Measurements from ENCODE around the gene RFX8.
A peak's percentile ranks its signal among the peaks of the same experiment; 100 is the strongest.

The RFX8 gene

GRCh38 chr2:101388232-101388631 lies 86.7 kb downstream of the RFX8 start:
- TF ChIP-seq ZFX (IDR thresholded peaks at IDR 0.05; ENCODE audit: borderline replicate concordance) (no peak), CTCF (IDR thresholded peaks at IDR 0.05) (no peak)

GRCh38 chr2:101387151-101387834 lies 87.6 kb downstream of the RFX8 start, which contains the start of gene CREG2:
TSS of gene CREG2 (minus strand) at chr2:101387503. CDS start at chr2:101387457, 46 bp downstream.
- H3K27ac ChIP-seq, result no peak within 1 kb of the TSS
- TF ChIP-seq CTCF (IDR thresholded peaks at IDR 0.05) (peak; percentile 68), ZFX (IDR thresholded peaks at IDR 0.05; ENCODE audit: borderline replicate concordance) (no peak)

More at GRCh38 chr2:101388232-101388631, 86.7 kb downstream of the RFX8 start:
- no peak overlapping the region for H3K27ac ChIP-seq

GRCh38 chr2:101386599-101387150 lies 88.2 kb downstream of the RFX8 start:
- TF ChIP-seq CTCF (IDR thresholded peaks at IDR 0.05), result no peak
- no peak for TF ChIP-seq ZFX (IDR thresholded peaks at IDR 0.05; ENCODE audit: borderline replicate concordance)
- H3K27ac ChIP-seq, result no peak overlapping the region

- H3K27ac ChIP-seq, result no peak overlapping the region
- TF ChIP-seq ZFX (IDR thresholded peaks at IDR 0.05; ENCODE audit: borderline replicate concordance) (no peak), CTCF (IDR thresholded peaks at IDR 0.05) (no peak)
Observed at GRCh38 chr2:101383016-101383541, 91.8 kb downstream of the RFX8 start.

GRCh38 chr2:101382442-101382841 lies 92.5 kb downstream of the RFX8 start:
- H3K27ac ChIP-seq, result no peak overlapping the region
- TF ChIP-seq CTCF (IDR thresholded peaks at IDR 0.05), result no peak
- no peak for TF ChIP-seq ZFX (IDR thresholded peaks at IDR 0.05; ENCODE audit: borderline replicate concordance)

GRCh38 chr2:101380376-101380775 lies 94.5 kb downstream of the RFX8 start:
- H3K27ac ChIP-seq, result no peak overlapping the region
- TF ChIP-seq CTCF (IDR thresholded peaks at IDR 0.05), result no peak
- no peak for TF ChIP-seq ZFX (IDR thresholded peaks at IDR 0.05; ENCODE audit: borderline replicate concordance)

GRCh38 chr2:101379091-101379490 lies 95.8 kb downstream of the RFX8 start:
- TF ChIP-seq ZFX (IDR thresholded peaks at IDR 0.05; ENCODE audit: borderline replicate concordance), result no peak
- no peak for TF ChIP-seq CTCF (IDR thresholded peaks at IDR 0.05)
- no peak overlapping the region for H3K27ac ChIP-seq
